Loucy (cell line): Measurements from ENCODE around the gene BNC1.

Experiments
- H2AFZ ChIP-seq: fragments of 200-600 bp; sonication (generic); 2 replicates; pipeline ENCODE4 v1.6.0; 2016; ENCODE audit warnings: antibody characterized with exemption, mild to moderate bottlenecking, low read length, moderate library complexity
- H3F3A ChIP-seq: fragments of 200-600 bp; 2 replicates; pipeline ENCODE4 v1.6.0; 2016; ENCODE audit warnings: antibody characterized with exemption, low read depth, mild to moderate bottlenecking
- H3K27me3 ChIP-seq: fragments of 200-600 bp; sonication (generic); 2 replicates; pipeline ENCODE4 v1.6.1; 2014; ENCODE audit warnings: low read length, mild to moderate bottlenecking; ENCODE audit not compliant: insufficient read depth, poor library complexity, severe bottlenecking
- H3K36me3 ChIP-seq: fragments of 200-600 bp; sonication (generic); 2 replicates; pipeline ENCODE4 v1.6.1; 2016; ENCODE audit warnings: low read length; ENCODE audit not compliant: insufficient read depth
- H3K4me1 ChIP-seq: fragments of 200-600 bp; sonication (generic); 2 replicates; pipeline ENCODE4 v1.5.1; 2014; ENCODE audit warnings: low read length, mild to moderate bottlenecking; ENCODE audit not compliant: insufficient read depth, poor library complexity, severe bottlenecking
- H3K4me2 ChIP-seq: fragments of 200-600 bp; sonication (generic); 2 replicates; pipeline ENCODE4 v1.6.0; 2014; ENCODE audit warnings: antibody characterized with exemption, low read length, low read depth, mild to moderate bottlenecking; ENCODE audit not compliant: poor library complexity, severe bottlenecking
- H3K4me3 ChIP-seq: fragments of 200-600 bp; sonication (generic); 2 replicates; pipeline ENCODE4 v1.5.1; 2014; ENCODE audit warnings: low read length, mild to moderate bottlenecking, mixed read lengths; ENCODE audit not compliant: poor library complexity, severe bottlenecking
- H3K79me2 ChIP-seq: fragments of 200-600 bp; sonication (generic); 2 replicates; pipeline ENCODE4 v1.6.1; 2014; ENCODE audit warnings: low read length; ENCODE audit not compliant: insufficient read depth
- H3K9ac ChIP-seq: fragments of 200-600 bp; sonication (generic); 2 replicates; pipeline ENCODE4 v1.6.0; 2014; ENCODE audit warnings: mild to moderate bottlenecking, low read depth, low read length, moderate library complexity; ENCODE audit not compliant: poor library complexity, severe bottlenecking
- H3K9me2 ChIP-seq: fragments of 200-600 bp; sonication (generic); replicated peaks from 2 replicates; pipeline ENCODE4 v1.6.1; 2016; ENCODE audit warnings: low read depth, low read length, mixed read lengths
- H3K9me3 ChIP-seq: fragments of 200-600 bp; sonication (generic); 2 replicates; pipeline ENCODE4 v1.6.1; 2014; ENCODE audit warnings: mild to moderate bottlenecking, antibody characterized with exemption, low read length, low read depth; ENCODE audit not compliant: insufficient read depth
- H4K20me1 ChIP-seq: fragments of 200-600 bp; sonication (generic); 2 replicates; pipeline ENCODE4 v1.6.0; 2014; ENCODE audit warnings: antibody characterized with exemption, low read length, mild to moderate bottlenecking; ENCODE audit not compliant: insufficient read depth, poor library complexity, severe bottlenecking
- CTCF ChIP-seq: fragments of 200-600 bp; sonication (generic); conservative IDR thresholded peaks from 2 replicates; pipeline ENCODE4 v1.5.1; 2014; ENCODE audit warnings: mild to moderate bottlenecking, antibody characterized with exemption, low read length
- EZH2phosphoT487 ChIP-seq: fragments of 200-600 bp; IDR thresholded peaks from 2 replicates; pipeline ENCODE4 v1.6.1; 2018; ENCODE audit warnings: antibody characterized with exemption, mild to moderate bottlenecking, moderate library complexity, borderline replicate concordance

Gene BNC1

GRCh38 chr15:83310521-83311456, 26.3 kb upstream of the BNC1 start:
- Histone ChIP-seq H3K4me1 (no peaks in the 10 kb centered on the region), H3K79me2 (no peaks in the 10 kb centered on the region), H3K4me3 (no peak overlapping the region), H3K4me2 (no peak overlapping the region), H3F3A (no peaks in the 10 kb centered on the region), H4K20me1 (no peaks in the 10 kb centered on the region), H3K36me3 (no peaks in the 10 kb centered on the region), H3K9me2 (no peaks in the 10 kb centered on the region), H3K27me3 (no peaks in the 10 kb centered on the region), H3K9ac (no peak overlapping the region), H3K9me3 (no peaks in the 10 kb centered on the region), H2AFZ (no peak overlapping the region)
- no peak for TF ChIP-seq CTCF
- no peak for TF ChIP-seq EZH2phosphoT487

GRCh38 chr15:83308671-83309070, 24.2 kb upstream of the BNC1 start:
- H3F3A ChIP-seq, result no peaks in the 10 kb centered on the region
- no peaks in the 10 kb centered on the region for H3K9me3 ChIP-seq
- H4K20me1 ChIP-seq, result no peaks in the 10 kb centered on the region
- no peaks in the 10 kb centered on the region for H3K79me2 ChIP-seq
- no peak overlapping the region for H3K4me2 ChIP-seq
- no peaks in the 10 kb centered on the region for H3K9me2 ChIP-seq
- no peak overlapping the region for H2AFZ ChIP-seq
- no peak overlapping the region for H3K9ac ChIP-seq
- no peaks in the 10 kb centered on the region for H3K4me1 ChIP-seq
- H3K36me3 ChIP-seq, result no peaks in the 10 kb centered on the region
- no peaks in the 10 kb centered on the region for H3K27me3 ChIP-seq
- no peak for TF ChIP-seq CTCF
- no peak for TF ChIP-seq EZH2phosphoT487
- H3K4me3 ChIP-seq, result no peak overlapping the region

- Histone ChIP-seq H3K4me3 (no peak overlapping the region), H3K9me3 (no peaks in the 10 kb centered on the region), H3K36me3 (no peaks in the 10 kb centered on the region), H4K20me1 (no peaks in the 10 kb centered on the region), H3K4me1 (no peaks in the 10 kb centered on the region), H3K4me2 (no peak overlapping the region), H3F3A (no peaks in the 10 kb centered on the region), H2AFZ (no peak overlapping the region), H3K9me2 (no peaks in the 10 kb centered on the region), H3K27me3 (no peaks in the 10 kb centered on the region), H3K9ac (no peak overlapping the region), H3K79me2 (no peaks in the 10 kb centered on the region)
- no peak for TF ChIP-seq EZH2phosphoT487
- TF ChIP-seq CTCF, result no peak
Observed at GRCh38 chr15:83306561-83306960, 22.1 kb upstream of the BNC1 start.
